ENCODE results near the gene TSKU.

TSKU gene

GRCh38 chr11:76753449-76753848 is 29.7 kb upstream of the TSKU start:
- DNase-seq, result no peak

DNA sequence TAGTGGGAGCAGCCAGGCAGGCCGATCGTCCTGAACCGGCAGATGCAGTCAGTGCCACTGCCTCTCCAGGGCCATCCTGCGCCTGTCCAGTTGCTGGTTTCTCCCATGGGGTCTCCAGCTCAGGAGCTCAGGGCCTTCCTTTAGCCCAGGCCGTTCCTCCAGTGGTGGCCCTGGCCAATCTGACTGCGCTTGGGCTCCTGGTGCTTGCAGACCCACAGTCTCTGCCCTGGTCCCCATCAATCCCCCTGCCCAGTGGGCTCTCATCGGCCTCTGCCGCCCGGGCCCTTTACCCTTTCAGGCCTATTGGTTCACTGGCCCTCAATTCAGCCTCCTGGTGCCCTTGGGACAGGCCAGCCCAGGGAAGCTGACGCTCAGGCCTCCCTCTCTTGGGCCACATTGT is 29.2 kb upstream of the TSKU start:
- no peak for DNase-seq

GRCh38 chr11:76756341-76756741 is 26.8 kb upstream of the TSKU start:
- DNase-seq, result no peak

DNA sequence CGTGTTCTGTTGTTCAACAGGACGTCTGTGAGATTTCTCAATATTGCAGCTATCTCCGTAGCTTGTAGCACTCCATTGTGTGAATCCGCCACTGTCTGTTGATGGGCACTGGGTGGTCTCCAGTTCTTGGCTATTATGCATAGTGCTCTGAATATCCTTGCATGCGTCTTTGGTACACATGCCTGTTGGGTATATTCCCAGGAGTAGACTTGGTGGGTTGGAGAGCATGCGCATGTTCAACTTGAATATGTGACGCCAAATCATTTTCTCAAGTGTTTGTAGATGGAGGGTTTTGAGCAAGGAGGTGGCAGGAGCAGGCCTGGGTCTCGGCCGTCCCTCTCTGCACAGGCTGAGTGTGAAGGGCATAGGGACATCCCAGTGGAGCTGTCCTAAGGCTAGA is 24.8 kb upstream of the TSKU start:
- DNase-seq, result no peak

DNA sequence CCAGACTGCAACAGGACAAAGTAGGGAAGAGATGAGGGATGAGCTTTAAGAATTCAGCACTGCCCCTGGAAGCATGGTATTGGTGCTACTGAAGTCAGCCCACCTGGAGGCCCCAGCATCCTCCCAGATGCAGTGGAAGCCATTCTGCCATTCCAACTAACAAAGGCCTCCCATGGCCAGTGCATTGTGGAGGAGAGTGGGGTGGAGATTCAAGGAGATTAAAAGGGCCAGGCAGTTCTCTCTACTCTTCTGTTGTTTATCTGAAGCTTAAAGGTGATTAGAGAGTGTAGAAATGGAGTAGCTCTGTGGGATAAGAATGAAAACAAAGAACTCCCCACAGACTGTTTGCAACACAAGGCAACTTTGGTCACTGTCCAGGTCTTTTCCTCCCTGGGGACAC is 24.1 kb upstream of the TSKU start:
- no peak for DNase-seq

DNA sequence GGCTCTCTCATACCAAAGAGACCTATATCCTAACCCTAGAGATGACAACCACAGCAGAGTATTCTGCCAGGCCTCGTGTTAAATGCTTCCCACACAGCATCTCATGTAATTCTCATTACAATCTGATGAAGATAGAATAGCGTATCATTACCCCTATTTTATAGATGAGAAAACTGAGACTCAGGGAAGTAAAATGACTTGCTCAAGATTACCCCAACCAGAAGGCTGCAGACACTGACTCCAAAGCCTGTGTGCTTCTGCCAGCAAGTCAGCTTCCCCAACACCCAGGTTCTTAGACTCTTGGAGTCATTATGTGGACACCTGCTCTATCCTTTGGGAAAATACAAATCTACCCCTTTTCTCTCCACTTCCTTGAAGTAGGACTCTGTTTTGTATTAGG is 23.6 kb upstream of the TSKU start:
- no peak for DNase-seq

GRCh38 chr11:76760236-76760635 is 22.9 kb upstream of the TSKU start:
- no peak for DNase-seq

- DNase-seq, result no peak
Observed at GRCh38 chr11:76761718-76762355, 21.3 kb upstream of the TSKU start.

DNA sequence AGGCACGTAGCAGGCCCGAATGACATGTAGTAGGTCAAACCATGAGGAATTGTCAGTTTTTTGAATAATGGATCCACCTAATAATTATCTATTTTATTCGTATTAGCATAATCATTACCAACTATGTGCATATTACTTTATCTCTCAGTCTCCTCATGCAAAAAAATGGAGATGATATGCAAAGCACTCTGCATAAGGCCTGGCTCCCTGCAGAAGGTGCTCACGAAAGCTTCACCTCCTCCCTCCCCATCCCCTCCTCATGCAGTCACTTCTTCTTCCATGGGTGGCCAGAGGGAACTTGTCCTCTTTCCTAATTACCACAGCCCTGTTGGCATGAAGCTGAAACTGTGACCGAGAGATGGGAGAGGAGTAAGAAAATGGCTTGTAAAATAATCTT is 20.8 kb upstream of the TSKU start:
- DNase-seq, result no peak

DNA sequence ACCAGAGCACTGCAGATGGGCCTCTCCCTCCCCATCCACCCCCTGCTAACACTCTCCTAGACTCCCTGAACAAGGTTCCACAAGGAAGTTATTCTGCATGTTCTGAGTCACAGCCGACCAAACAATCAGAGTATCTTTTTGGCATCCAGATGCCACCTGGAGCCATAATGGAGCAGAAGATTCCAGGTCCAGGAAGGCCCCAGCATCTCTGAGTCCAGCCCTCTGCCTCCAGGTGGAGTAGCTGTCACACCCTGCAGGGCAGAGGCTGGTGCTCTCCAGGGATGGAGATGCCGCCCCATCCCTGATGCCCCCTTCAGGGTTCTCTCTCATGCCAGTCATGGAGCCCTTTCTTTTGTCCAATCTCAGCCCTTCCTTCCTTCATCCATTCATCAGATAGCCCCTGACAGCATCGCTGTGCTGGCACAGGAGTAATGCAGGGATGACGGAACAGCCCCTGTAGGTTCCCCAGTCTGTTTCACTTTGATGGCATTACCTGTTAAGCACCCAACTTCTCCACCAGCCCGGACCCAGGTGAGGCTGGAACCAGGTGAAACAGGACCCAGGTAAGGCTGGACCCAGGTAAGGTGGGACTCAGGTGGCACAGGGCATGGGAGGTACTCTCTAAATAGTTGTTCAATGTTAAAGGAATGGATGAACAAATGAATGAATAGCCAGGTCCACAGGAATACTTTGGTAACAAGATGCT is 20.1 kb upstream of the TSKU start:
- no peak for DNase-seq

DNA sequence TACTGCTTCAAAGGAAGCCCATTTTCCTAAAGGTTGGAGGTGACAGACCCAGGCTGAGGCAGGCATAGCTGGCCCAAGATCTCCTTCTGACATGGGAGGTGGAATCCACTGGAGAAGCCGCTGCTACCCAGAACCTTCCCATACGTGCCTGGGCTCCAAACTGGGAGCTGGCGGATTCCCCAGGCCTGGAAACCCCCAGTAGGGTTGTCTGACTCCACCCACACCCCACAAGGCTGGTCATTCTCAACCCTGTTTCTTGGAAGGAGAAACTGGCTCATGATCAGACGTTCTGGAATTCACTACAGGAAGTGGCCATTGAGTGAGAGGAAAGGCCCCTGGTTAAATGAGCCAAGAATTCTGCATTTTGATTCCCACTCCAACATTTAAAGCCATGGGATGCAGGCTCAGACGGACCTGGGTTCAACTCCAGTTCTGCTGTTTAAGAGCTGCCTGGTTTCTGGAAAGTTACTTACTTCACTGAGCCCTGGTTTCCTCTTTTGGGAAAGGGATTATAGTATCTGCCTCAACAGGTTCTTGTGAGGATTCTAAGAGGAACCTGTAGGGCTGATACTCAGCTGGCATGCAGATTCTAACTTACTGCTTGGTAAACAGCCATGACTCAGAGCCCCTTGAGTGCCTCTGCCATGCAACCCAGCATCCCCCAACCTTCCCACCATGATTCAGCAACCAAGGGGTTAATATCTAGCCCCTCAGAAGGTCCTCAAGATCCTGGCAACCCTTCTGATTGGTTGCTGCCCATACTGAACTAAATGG is 19.4 kb upstream of the TSKU start:
- no peak for DNase-seq

DNA sequence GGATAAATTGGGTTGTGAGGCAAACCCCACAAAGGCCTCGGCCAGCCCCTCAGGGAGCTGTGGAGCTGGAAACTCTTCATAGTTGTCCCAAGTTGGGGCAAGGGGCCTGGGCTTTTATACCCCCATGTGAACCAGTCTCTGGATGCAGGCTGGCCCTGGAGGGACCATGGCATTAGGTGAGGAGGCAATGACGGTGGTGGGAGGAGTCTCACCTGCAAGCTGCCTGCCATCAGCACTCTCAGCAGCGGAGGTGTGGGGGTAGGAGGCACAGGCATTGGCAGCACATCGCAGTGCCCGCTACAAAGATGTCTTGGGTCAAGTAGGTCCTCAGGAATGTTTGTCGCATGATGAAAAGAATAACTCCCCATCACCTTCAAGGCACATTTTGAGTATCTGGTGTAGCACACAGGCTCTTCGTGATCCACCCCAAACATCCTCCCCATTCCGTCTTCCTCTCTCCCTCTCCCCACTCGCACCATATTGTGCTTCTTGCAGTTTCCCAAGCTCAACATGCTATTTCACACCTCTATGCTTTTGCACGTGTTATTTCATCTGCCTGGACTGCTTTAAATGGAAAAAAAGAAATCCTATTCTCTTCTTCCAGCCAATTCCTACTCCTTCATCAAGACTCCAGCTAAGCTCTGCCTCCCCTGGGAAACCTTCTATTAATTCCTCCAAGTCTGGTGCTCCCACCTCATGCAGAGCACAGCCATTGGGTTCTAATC is 18.1 kb upstream of the TSKU start:
- no peak for DNase-seq

GRCh38 chr11:76765863-76766350 is 17.2 kb upstream of the TSKU start:
- no peak for DNase-seq

GRCh38 chr11:76766521-76766920 is 16.6 kb upstream of the TSKU start:
- no peak for DNase-seq

DNA sequence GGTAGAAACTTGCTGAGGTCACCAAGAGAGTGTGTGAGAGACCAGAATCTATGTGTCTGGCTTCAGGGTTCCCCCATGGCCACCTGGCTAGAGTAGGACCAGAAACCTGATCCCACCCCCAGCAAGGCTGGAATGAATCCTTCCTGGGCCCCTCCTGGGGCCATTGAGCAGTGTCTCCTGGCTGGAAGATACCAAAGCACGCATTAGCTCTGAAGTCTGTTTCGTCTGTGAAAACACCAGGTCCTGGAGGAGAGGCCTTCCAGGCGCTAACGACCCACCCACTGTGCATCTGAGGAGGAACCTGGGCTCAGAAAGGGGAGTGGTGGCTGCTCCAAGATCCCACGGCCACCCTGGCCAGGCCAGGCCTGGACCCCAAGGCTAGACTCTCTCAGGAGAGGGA is 15.5 kb upstream of the TSKU start:
- no peak for DNase-seq

- DNase-seq, result peak; percentile 38
Observed at GRCh38 chr11:76768088-76768908, 14.9 kb upstream of the TSKU start.

- no peak for DNase-seq
Observed at GRCh38 chr11:76768909-76769560, 14.1 kb upstream of the TSKU start.

- DNase-seq, result no peak
Observed at GRCh38 chr11:76769645-76770586, 13.2 kb upstream of the TSKU start.

- DNase-seq, result no peak
Observed at GRCh38 chr11:76770642-76771445, 12.3 kb upstream of the TSKU start.

All from CD4-positive, alpha-beta T cell treated with Interferon gamma for 1 hour (primary cell).